SK-N-SH (cell line): ENCODE data around the gene UQCRC1. TPM values are rescaled to one million over a fixed set of nuclear protein-coding genes. Genes with fewer than 3 reads are reported as not detected.

Experiments used
- CTCF ChIA-PET: fragments of 300-600, 350-600 bp; formaldehyde crosslinking; extraction: SDS; loops from one replicate; lab custom pipeline; 2021; lab: Yijun Ruan, JAX
- POLR2A ChIA-PET: fragments of 350-600 bp; sonication (Branson Sonifier 250); formaldehyde crosslinking; extraction: SDS; loops from one replicate; lab custom pipeline; 2020; ENCODE audit warnings: antibody characterized with exemption, inconsistent platforms; lab: Yijun Ruan, JAX
- DNase-seq: peaks from one replicate; pipeline ENCODE4 v3.0.0; 2012
- H2AFZ ChIP-seq: fragments of 200-600 bp; sonication (generic); 2 replicates; pipeline ENCODE4 v1.8.1; 2016; ENCODE audit warnings: antibody characterized with exemption, mild to moderate bottlenecking, low read depth
- H3F3A ChIP-seq: fragments of 200-600 bp; sonication (generic); replicated peaks from 2 replicates; pipeline ENCODE3; 2016; ENCODE audit warnings: antibody characterized with exemption, mild to moderate bottlenecking; ENCODE audit not compliant: insufficient read depth
- H3K27ac ChIP-seq, 2 experiments: fragments of 200-500 bp in 1 of 2; fragments of 200-600 bp in 1 of 2; sonication (Bioruptor generic) in 1 of 2; sonication (generic), shearing (Covaris generic) in 1 of 2; 2 replicates each; pipeline versions ENCODE4 v1.5.1 to v1.6.1; 2014 to 2016; ENCODE audit warnings: low read depth in 2 of 2, inconsistent platforms in 1 of 2, low read length in 1 of 2, mild to moderate bottlenecking in 1 of 2, mixed read lengths in 1 of 2
- H3K27me3 ChIP-seq: fragments of 200-600 bp; sonication (generic), shearing (Covaris generic); 2 replicates; pipeline ENCODE4 v1.6.1; 2016; ENCODE audit warnings: mixed run types; ENCODE audit not compliant: insufficient read depth
- H3K36me3 ChIP-seq, 2 experiments: fragments of 200-500 bp in 1 of 2; fragments of 200-600 bp in 1 of 2; sonication (Bioruptor generic) in 1 of 2; sonication (generic) in 1 of 2; replicated peaks in 1 of 2; 2 replicates each; pipeline versions ENCODE3 to v1.5.1; 2014 to 2016; ENCODE audit warnings: low read length in 1 of 2, mild to moderate bottlenecking in 1 of 2; ENCODE audit not compliant: insufficient read depth in 2 of 2, control insufficient read depth in 1 of 2
- H3K4me1 ChIP-seq, 2 experiments: fragments of 200-500 bp in 1 of 2; fragments of 200-600 bp in 1 of 2; sonication (Bioruptor generic) in 1 of 2; sonication (generic), shearing (Covaris generic) in 1 of 2; 2 replicates each; pipeline versions ENCODE4 v1.5.1 to v1.6.1; 2014 to 2016; ENCODE audit warnings: low read depth in 1 of 2, low read length in 1 of 2, mixed run types in 1 of 2; ENCODE audit not compliant: insufficient read depth in 2 of 2, control insufficient read depth in 1 of 2
- H3K4me2 ChIP-seq: fragments of 200-600 bp; sonication (generic), shearing (Covaris generic); 2 replicates; pipeline ENCODE4 v1.6.1; 2017; ENCODE audit warnings: mixed run types
- H3K4me3 ChIP-seq, 2 experiments: fragments of 200-500 bp in 1 of 2; fragments of 200-600 bp in 1 of 2; sonication (Bioruptor generic) in 1 of 2; sonication (generic), shearing (Covaris generic) in 1 of 2; 2 replicates each; pipeline versions ENCODE4 v1.5.1 to v1.8.1; 2014 to 2016; ENCODE audit warnings: low read depth in 2 of 2, inconsistent platforms in 1 of 2, low read length in 1 of 2, mild to moderate bottlenecking in 1 of 2, mixed read lengths in 1 of 2, moderate library complexity in 1 of 2
- H3K79me2 ChIP-seq: fragments of 200-600 bp; sonication (generic); 2 replicates; pipeline ENCODE4 v1.8.1; 2017; ENCODE audit warnings: mild to moderate bottlenecking; ENCODE audit not compliant: insufficient read depth
- H3K9ac ChIP-seq: fragments of 200-600 bp; sonication (generic); 2 replicates; pipeline ENCODE4 v1.6.1; 2017; ENCODE audit warnings: mixed run types
- H3K9me2 ChIP-seq: fragments of 200-600 bp; sonication (generic); 2 replicates; pipeline ENCODE4 v1.6.1; 2017; ENCODE audit warnings: mixed run types
- H3K9me3 ChIP-seq: fragments of 200-600 bp; sonication (generic); 2 replicates; pipeline ENCODE4 v1.6.1; 2017; ENCODE audit warnings: mixed run types, mild to moderate bottlenecking, moderate library complexity
- H4K20me1 ChIP-seq: fragments of 200-600 bp; sonication (generic); 2 replicates; pipeline ENCODE4 v1.6.1; 2017; ENCODE audit warnings: mild to moderate bottlenecking, mixed run types; ENCODE audit not compliant: insufficient read depth
- CHD2 ChIP-seq: fragments of 150-350 bp; IDR thresholded peaks from 2 replicates; pipeline ENCODE4 v1.6.1; 2018; ENCODE audit warnings: low read length; ENCODE audit not compliant: partially characterized antibody
- FOXJ3 ChIP-seq: sonication (generic); formaldehyde crosslinking; IDR thresholded peaks from 2 replicates; pipeline ENCODE4 v1.5.1; 2020; ENCODE audit warnings: mild to moderate bottlenecking, missing genetic modification reagents
- FOXM1 ChIP-seq: IDR thresholded peaks from 2 replicates; pipeline ENCODE4 v1.4.0; 2012; ENCODE audit warnings: low read depth, mild to moderate bottlenecking
- GATA2 ChIP-seq: sonication (generic); formaldehyde crosslinking; IDR thresholded peaks from 2 replicates; pipeline ENCODE4 v1.5.0; 2020; ENCODE audit warnings: mild to moderate bottlenecking, missing genetic modification reagents
- JUND ChIP-seq: IDR thresholded peaks from 2 replicates; pipeline ENCODE4 v1.4.0; 2012
- MEF2A ChIP-seq: IDR thresholded peaks from 2 replicates; pipeline ENCODE4 v1.4.0; 2012; ENCODE audit warnings: low read depth, borderline replicate concordance
- MXI1 ChIP-seq: IDR thresholded peaks from 2 replicates; pipeline ENCODE4 v1.6.1; 2012; ENCODE audit warnings: mild to moderate bottlenecking, low read depth, low read length, improper control_type of control experiment
- NFIC ChIP-seq: IDR thresholded peaks from 2 replicates; pipeline ENCODE4 v1.4.0; 2012; ENCODE audit warnings: borderline replicate concordance
- POLR2AphosphoS5 ChIP-seq: IDR thresholded peaks from 2 replicates; pipeline ENCODE4 v1.6.1; 2012; ENCODE audit warnings: low read depth, low read length
- SMC3 ChIP-seq: IDR thresholded peaks from 2 replicates; pipeline ENCODE4 v1.6.1; 2012; ENCODE audit warnings: low read depth, low read length, improper control_type of control experiment
- TAF1 ChIP-seq: IDR thresholded peaks from 2 replicates; pipeline ENCODE4 v1.6.1; 2012; ENCODE audit warnings: low read depth, mild to moderate bottlenecking, low read length, moderate library complexity, borderline replicate concordance
- TCF12 ChIP-seq: IDR thresholded peaks from 2 replicates; pipeline ENCODE4 v1.4.0; 2012
- TEAD4 ChIP-seq: IDR thresholded peaks from 2 replicates; pipeline ENCODE4 v1.4.0; 2012; ENCODE audit warnings: mild to moderate bottlenecking, borderline replicate concordance; ENCODE audit not compliant: insufficient read depth
- YY1 ChIP-seq: IDR thresholded peaks from 2 replicates; pipeline ENCODE4 v1.4.0; 2012; ENCODE audit warnings: low read depth, mild to moderate bottlenecking
- WGBS: methylation state at CpG from one replicate; pipeline ENCODE4 v1.1.6; 2017; ENCODE audit warnings: low lambda C conversion rate; 5-methylcytosine and 5-hydroxymethylcytosine counted together
- polyA plus RNA-seq, 3 experiments: library from polyadenylated mRNA; depleted of rRNA; stranded (reverse); fragments of >200 nt; gene quantifications; 2 replicates each; pipeline ENCODE4 v1.2.3, GENCODE V29; 2012
- TF ChIP-seq, protein P1 (sequence below): fragments of 150-350 bp; IDR thresholded peaks from 2 replicates; pipeline ENCODE4 v1.6.1; 2016; ENCODE audit warnings: mild to moderate bottlenecking, low read depth, low read length
- TF ChIP-seq, protein P2 (sequence below): IDR thresholded peaks from 2 replicates; pipeline ENCODE4 v1.4.0; 2012; ENCODE audit warnings: low read depth, borderline replicate concordance
- TF ChIP-seq, protein P3 (sequence below): IDR thresholded peaks from 2 replicates; pipeline ENCODE4 v1.6.1; 2012; ENCODE audit warnings: mild to moderate bottlenecking, low read depth, low read length, moderate library complexity
- TF ChIP-seq, protein P4 (sequence below): IDR thresholded peaks from 2 replicates; pipeline ENCODE4; 2012

The UQCRC1 gene
- polyA plus RNA-seq, 1 of the 3 experiments (the other 2 are of a cell fraction), result 284 TPM

DNA sequence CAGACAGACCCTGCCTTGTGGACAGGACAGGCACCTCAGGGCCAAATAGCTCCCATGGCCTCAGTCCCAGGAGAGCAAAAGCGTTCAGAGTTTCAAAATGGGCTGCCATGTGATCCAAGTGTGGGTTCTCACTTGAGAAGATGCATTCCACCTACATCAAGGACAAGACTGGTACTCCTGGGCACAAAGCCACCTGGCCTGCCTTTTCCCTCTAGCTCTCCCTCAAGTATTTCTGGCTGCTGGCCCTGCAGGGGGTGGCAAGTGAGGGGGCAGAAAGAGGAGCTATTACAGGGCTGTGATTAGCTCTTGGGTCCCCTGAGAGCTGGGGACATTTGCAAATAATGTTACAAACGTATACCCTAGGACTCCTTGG, 7.8 kb downstream of the UQCRC1 start (continued):
- TF ChIP-seq, protein P1, sequence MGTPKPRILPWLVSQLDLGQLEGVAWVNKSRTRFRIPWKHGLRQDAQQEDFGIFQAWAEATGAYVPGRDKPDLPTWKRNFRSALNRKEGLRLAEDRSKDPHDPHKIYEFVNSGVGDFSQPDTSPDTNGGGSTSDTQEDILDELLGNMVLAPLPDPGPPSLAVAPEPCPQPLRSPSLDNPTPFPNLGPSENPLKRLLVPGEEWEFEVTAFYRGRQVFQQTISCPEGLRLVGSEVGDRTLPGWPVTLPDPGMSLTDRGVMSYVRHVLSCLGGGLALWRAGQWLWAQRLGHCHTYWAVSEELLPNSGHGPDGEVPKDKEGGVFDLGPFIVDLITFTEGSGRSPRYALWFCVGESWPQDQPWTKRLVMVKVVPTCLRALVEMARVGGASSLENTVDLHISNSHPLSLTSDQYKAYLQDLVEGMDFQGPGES, result no peak
- TF ChIP-seq, protein P2, sequence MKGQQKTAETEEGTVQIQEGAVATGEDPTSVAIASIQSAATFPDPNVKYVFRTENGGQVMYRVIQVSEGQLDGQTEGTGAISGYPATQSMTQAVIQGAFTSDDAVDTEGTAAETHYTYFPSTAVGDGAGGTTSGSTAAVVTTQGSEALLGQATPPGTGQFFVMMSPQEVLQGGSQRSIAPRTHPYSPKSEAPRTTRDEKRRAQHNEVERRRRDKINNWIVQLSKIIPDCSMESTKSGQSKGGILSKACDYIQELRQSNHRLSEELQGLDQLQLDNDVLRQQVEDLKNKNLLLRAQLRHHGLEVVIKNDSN, result no peak
- TF ChIP-seq POLR2AphosphoS5, result no peak
- TF ChIP-seq JUND, result no peak

DNA sequence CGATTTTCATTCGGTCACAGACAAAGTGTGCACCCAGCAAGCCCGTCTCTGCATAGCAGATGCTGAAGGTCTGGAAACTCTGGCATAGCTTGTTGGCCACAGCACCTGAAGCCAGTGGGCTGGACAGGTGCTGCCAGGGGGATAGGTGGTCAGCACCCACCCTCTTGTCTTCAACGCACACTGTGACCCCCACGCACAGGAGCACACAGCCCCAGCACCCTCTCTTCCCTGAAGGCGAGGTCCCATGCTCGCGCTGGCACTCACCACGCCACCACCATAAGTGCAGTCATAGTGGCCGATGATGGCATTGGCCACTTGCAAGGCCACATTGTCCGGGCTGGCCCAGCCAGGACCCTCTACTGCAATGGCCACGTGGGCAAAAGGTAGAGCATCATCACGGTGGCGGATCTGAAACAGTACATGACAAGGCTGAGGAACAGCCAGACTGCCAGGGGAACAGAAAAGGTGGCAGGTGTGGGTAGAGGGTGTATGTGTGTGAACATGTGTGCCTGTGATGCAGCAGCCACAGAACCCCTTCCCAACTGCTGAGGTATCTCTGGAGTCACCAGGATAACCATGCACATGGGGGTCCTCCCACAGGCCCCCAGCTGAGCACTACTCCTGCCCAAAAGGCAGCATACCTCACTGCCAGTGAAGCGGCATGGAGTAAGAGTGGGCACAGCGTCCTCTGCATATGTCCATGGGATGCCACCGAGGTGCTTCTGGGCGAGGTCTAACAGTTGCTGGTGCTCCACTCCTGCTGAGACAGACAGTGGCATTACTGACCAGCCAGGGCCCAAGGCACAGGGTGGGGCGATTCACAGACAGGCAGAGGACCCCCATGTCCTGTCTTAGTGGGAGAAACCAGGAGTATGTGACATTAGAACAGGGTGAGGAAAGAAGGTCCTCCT, 8.5 kb downstream of the UQCRC1 start:
- POLR2A ChIA-PET, result no interaction called here

More for the DNA sequence above, 8.5 kb downstream of the UQCRC1 start:
- H3K79me2 ChIP-seq, result peaks cover 13% of the 10 kb centered on the region
- CTCF ChIA-PET, result interaction anchor here (1.1 to 1.5 kb wide), 2 partner anchors 35 to 165 kb away, joined by 3 read pairs; partner anchors contain the start of gene SLC26A6
- no peak overlapping the region for H2AFZ ChIP-seq
- H3K9me2 ChIP-seq, result no peaks in the 10 kb centered on the region
- H3F3A ChIP-seq, result peaks cover 41% of the 10 kb centered on the region
- no peak overlapping the region for H3K9ac ChIP-seq
- TF ChIP-seq NFIC (no peak), TCF12 (no peak), GATA2 (CRISPR knock-in tag) (no peak), TEAD4 (no peak), SMC3 (no peak), YY1 (no peak), TAF1 (no peak), POLR2AphosphoS5 (no peak), FOXM1 (no peak), MXI1 (no peak), FOXJ3 (CRISPR knock-in tag) (no peak), MEF2A (no peak), CHD2 (no peak)
- TF ChIP-seq, protein P3, sequence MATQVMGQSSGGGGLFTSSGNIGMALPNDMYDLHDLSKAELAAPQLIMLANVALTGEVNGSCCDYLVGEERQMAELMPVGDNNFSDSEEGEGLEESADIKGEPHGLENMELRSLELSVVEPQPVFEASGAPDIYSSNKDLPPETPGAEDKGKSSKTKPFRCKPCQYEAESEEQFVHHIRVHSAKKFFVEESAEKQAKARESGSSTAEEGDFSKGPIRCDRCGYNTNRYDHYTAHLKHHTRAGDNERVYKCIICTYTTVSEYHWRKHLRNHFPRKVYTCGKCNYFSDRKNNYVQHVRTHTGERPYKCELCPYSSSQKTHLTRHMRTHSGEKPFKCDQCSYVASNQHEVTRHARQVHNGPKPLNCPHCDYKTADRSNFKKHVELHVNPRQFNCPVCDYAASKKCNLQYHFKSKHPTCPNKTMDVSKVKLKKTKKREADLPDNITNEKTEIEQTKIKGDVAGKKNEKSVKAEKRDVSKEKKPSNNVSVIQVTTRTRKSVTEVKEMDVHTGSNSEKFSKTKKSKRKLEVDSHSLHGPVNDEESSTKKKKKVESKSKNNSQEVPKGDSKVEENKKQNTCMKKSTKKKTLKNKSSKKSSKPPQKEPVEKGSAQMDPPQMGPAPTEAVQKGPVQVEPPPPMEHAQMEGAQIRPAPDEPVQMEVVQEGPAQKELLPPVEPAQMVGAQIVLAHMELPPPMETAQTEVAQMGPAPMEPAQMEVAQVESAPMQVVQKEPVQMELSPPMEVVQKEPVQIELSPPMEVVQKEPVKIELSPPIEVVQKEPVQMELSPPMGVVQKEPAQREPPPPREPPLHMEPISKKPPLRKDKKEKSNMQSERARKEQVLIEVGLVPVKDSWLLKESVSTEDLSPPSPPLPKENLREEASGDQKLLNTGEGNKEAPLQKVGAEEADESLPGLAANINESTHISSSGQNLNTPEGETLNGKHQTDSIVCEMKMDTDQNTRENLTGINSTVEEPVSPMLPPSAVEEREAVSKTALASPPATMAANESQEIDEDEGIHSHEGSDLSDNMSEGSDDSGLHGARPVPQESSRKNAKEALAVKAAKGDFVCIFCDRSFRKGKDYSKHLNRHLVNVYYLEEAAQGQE, result no peak
- TF ChIP-seq, protein P1, result no peak
- TF ChIP-seq, protein P4, sequence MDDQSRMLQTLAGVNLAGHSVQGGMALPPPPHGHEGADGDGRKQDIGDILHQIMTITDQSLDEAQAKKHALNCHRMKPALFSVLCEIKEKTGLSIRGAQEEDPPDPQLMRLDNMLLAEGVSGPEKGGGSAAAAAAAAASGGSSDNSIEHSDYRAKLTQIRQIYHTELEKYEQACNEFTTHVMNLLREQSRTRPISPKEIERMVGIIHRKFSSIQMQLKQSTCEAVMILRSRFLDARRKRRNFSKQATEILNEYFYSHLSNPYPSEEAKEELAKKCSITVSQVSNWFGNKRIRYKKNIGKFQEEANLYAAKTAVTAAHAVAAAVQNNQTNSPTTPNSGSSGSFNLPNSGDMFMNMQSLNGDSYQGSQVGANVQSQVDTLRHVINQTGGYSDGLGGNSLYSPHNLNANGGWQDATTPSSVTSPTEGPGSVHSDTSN, result no peak
- H3K27ac ChIP-seq, result peak overlapping the region in 1 of 2 experiments; percentile 96; a peak in 1 of 4 replicates
- no peak overlapping the region for H3K4me3 ChIP-seq
- H3K4me2 ChIP-seq, result no peak overlapping the region
- H4K20me1 ChIP-seq, result no peaks in the 10 kb centered on the region
- H3K36me3 ChIP-seq, result peaks cover 34 to 61% of the 10 kb centered on the region in 2 experiments
- no peak for DNase-seq
- H3K27me3 ChIP-seq, result no peaks in the 10 kb centered on the region
- WGBS, result 94% methylated on average over 18 of the region's 19 CpGs
- H3K4me1 ChIP-seq, result peaks cover 14 to 30% of the 10 kb centered on the region in 2 experiments; a peak in 3 of 4 replicates
- H3K9me3 ChIP-seq, result no peaks in the 10 kb centered on the region
